HFFc6 (cell line): Measurements from ENCODE around the gene REN. TPM values are rescaled to one million over a fixed set of nuclear protein-coding genes. Genes with fewer than 3 reads are reported as not detected.

Experiments
- DNase-seq: peaks from one replicate; pipeline ENCODE4 v3.0.0-alpha.2; 2018
- H3K27ac Mint-ChIP-seq: 2 replicates; pipeline ENCODE4 v1.8.0; 2020; ENCODE audit warnings: mild to moderate bottlenecking, mixed read lengths
- H3K27me3 Mint-ChIP-seq: 2 replicates; pipeline ENCODE4 v1.8.0; 2021; ENCODE audit warnings: mild to moderate bottlenecking, moderate library complexity, mixed read lengths; ENCODE audit not compliant: insufficient read depth
- H3K36me3 Mint-ChIP-seq: 2 replicates; pipeline ENCODE4 v1.8.0; 2021; ENCODE audit warnings: low read depth, mixed read lengths
- H3K4me1 Mint-ChIP-seq: 2 replicates; pipeline ENCODE4 v1.8.0; 2020; ENCODE audit warnings: low read depth, mixed read lengths
- H3K4me3 Mint-ChIP-seq: 2 replicates; pipeline ENCODE4 v1.8.0; 2020; ENCODE audit warnings: mild to moderate bottlenecking, moderate library complexity, mixed read lengths
- H3K9me3 Mint-ChIP-seq: 2 replicates; pipeline ENCODE4 v1.8.0; 2020; ENCODE audit warnings: mild to moderate bottlenecking, mixed read lengths
- total RNA-seq, 6 experiments: library from RNA; stranded (reverse); fragmentation: NEBNext Ultra II Directional; extraction: Animal tissue kit (Norgen Biotek cat#: 25700); gene quantifications; 2 replicates in 1 of 6; 3 replicates in 5 of 6; pipeline ENCODE4 v1.2.3, GENCODE V29; 2021
- TF ChIP-seq, protein P1 (sequence below): fragments of 200-600 bp; sonication (generic); IDR thresholded peaks from 2 replicates; pipeline ENCODE4 v1.5.0; 2021; ENCODE audit warnings: antibody characterized with exemption, mild to moderate bottlenecking

REN gene
- total RNA-seq, 6 experiments from 2014 or later: 0.17 to 0.39 (median 0.34) TPM; not detected in 1

- Mint-ChIP-seq H3K27ac (no peak overlapping the region), H3K4me3 (no peak overlapping the region), H3K4me1 (peaks cover 2% of the 10 kb centered on the region; the same call in 1 of the 2 replicates)
These were observed 44.1 kb downstream of the REN start for GRCh38 chr1:204121840-204122555.

DNA sequence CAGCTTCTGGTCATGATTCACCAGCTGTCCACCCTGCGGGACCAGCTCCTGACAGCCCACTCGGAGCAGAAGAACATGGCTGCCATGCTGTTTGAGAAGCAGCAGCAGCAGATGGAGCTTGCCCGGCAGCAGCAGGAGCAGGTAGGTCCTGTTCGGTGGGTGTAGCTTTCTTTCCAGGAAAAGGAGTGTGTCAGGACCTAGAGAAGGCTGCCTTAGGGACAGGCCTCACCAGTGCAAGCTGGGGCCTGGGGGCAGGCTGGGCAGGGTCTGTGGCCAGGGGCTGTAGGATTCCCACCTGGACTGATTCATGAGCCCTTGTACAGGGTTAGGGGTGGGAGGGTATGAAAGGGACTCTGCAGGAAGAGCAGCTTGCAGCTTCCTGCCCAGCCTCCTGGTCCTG, 49.6 kb downstream of the REN start:
- TF ChIP-seq, protein P1, sequence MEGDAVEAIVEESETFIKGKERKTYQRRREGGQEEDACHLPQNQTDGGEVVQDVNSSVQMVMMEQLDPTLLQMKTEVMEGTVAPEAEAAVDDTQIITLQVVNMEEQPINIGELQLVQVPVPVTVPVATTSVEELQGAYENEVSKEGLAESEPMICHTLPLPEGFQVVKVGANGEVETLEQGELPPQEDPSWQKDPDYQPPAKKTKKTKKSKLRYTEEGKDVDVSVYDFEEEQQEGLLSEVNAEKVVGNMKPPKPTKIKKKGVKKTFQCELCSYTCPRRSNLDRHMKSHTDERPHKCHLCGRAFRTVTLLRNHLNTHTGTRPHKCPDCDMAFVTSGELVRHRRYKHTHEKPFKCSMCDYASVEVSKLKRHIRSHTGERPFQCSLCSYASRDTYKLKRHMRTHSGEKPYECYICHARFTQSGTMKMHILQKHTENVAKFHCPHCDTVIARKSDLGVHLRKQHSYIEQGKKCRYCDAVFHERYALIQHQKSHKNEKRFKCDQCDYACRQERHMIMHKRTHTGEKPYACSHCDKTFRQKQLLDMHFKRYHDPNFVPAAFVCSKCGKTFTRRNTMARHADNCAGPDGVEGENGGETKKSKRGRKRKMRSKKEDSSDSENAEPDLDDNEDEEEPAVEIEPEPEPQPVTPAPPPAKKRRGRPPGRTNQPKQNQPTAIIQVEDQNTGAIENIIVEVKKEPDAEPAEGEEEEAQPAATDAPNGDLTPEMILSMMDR: no peak
- no peaks in the 10 kb centered on the region for H3K9me3 Mint-ChIP-seq
- no peaks in the 10 kb centered on the region for H3K27me3 Mint-ChIP-seq
- no peak overlapping the region for H3K27ac Mint-ChIP-seq
- DNase-seq: no peak
- no peaks in the 10 kb centered on the region for H3K36me3 Mint-ChIP-seq
- H3K4me1 Mint-ChIP-seq: peaks cover 20% of the 10 kb centered on the region
- no peak overlapping the region for H3K4me3 Mint-ChIP-seq

More at GRCh38 chr1:204121840-204122555, 44.1 kb downstream of the REN start:
- Mint-ChIP-seq H3K9me3 (no peaks in the 10 kb centered on the region), H3K27me3 (peaks cover 2% of the 10 kb centered on the region; the same call in 1 of the 2 replicates), H3K36me3 (peaks cover 5% of the 10 kb centered on the region)
- no peak for DNase-seq
- TF ChIP-seq, protein P1: no peak

- no peak overlapping the region for H3K27ac Mint-ChIP-seq
- H3K36me3 Mint-ChIP-seq: no peaks in the 10 kb centered on the region
- H3K9me3 Mint-ChIP-seq: no peaks in the 10 kb centered on the region
- H3K27me3 Mint-ChIP-seq: no peaks in the 10 kb centered on the region
- TF ChIP-seq, protein P1: no peak
- H3K4me3 Mint-ChIP-seq: no peak overlapping the region
- H3K4me1 Mint-ChIP-seq: peaks cover 27% of the 10 kb centered on the region
- no peak for DNase-seq
These were observed 51.0 kb downstream of the REN start for GRCh38 chr1:204115116-204115515.

DNA sequence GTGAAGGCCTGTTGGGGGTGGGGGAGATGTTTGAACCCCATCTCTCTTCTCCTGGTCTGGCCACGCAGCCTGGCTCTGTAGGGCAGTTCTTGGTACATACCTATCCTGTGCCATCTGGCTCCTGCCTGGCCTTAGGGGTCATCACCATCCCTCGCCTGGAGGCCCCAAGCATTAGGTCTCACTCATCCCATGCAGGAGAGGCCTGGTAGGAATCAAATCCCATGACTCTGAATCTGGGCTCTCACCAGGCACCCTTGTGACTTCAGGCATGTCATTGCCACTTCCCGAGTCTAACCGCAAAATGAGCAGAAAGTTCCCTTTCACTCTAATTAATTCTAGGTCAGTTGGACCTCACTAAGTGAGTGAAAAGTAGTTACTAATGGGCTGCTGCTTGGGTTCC, 51.5 kb downstream of the REN start:
- Mint-ChIP-seq H3K4me3 (no peak overlapping the region), H3K36me3 (no peaks in the 10 kb centered on the region), H3K27me3 (no peaks in the 10 kb centered on the region), H3K27ac (no peak overlapping the region), H3K4me1 (peaks cover 27% of the 10 kb centered on the region), H3K9me3 (no peaks in the 10 kb centered on the region)
- TF ChIP-seq, protein P1: no peak
- DNase-seq: no peak

DNA sequence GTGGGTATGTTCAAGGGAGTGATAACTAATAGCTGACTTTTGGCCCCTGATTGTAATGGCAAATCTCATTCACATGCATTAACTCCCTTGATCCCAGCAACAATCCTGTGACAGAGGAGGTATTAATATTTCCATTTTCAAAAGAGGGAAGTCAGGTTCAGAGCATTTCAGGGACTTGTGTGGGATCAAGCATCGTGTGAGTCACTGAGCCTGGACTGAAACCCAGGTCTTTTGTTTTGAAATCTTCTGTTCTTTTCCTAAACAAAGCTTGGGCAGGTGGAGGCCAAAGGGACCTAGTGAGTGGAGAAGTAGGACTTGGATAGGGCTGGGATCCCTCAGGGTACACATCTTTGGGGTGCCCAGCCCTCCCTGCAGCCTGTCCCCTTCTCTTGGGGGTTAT, 52.2 kb downstream of the REN start:
- TF ChIP-seq, protein P1: no peak
- Mint-ChIP-seq H3K4me3 (no peak overlapping the region), H3K27me3 (no peaks in the 10 kb centered on the region), H3K27ac (no peak overlapping the region; the same call in 1 of the 2 replicates), H3K36me3 (no peaks in the 10 kb centered on the region), H3K9me3 (no peaks in the 10 kb centered on the region), H3K4me1 (peaks cover 27% of the 10 kb centered on the region)
- no peak for DNase-seq
